Ishikawa (cell line): ENCODE data around the gene NLRC5.

Experiments used
- CEBPB ChIP-seq: IDR thresholded peaks from 2 replicates; pipeline ENCODE4 v1.6.1; 2012
- CREB1 ChIP-seq: IDR thresholded peaks from 2 replicates; pipeline ENCODE4 v1.6.1; 2012; ENCODE audit warnings: low read depth
- EP300 ChIP-seq: IDR thresholded peaks from 2 replicates; pipeline ENCODE4 v1.6.1; 2012; ENCODE audit warnings: borderline replicate concordance
- RAD21 ChIP-seq: IDR thresholded peaks from 2 replicates; pipeline ENCODE4 v1.6.1; 2012; ENCODE audit warnings: low read depth
- TAF1 ChIP-seq: IDR thresholded peaks from 2 replicates; pipeline ENCODE4 v1.6.1; 2012; ENCODE audit warnings: low read depth, mild to moderate bottlenecking
- TEAD4 ChIP-seq: IDR thresholded peaks from 2 replicates; pipeline ENCODE4 v1.6.1; 2012
- USF1 ChIP-seq: IDR thresholded peaks from 2 replicates; pipeline ENCODE4 v1.6.1; 2012
- ZBTB7A ChIP-seq: IDR thresholded peaks from 2 replicates; pipeline ENCODE4 v1.6.1; 2012; ENCODE audit warnings: low read depth
- TF ChIP-seq, protein P1 (sequence below): IDR thresholded peaks from 2 replicates; pipeline ENCODE4 v1.6.1; 2012

DNA sequence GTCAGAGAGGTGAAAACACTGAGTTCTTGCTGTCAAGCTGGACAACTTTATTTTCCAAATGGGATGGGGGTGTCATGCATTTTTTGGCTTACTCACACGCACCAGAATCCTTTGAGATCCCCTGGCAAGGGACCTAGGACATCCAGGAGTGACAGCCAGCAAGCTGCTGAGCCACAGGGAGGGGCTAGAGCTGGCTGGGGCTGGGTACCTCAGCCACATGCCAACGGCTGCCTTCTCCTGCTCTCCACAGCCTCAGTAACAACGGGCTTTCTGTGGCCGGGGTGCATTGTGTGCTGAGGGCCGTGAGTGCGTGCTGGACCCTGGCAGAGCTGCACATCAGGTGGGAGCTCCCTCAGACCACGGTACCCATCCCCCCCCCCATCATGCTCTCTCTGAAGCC lies 47.6 kb downstream of the NLRC5 start:
- TF ChIP-seq CREB1 (no peak), TAF1 (no peak), CEBPB (no peak), USF1 (no peak), ZBTB7A (no peak), RAD21 (no peak), EP300 (no peak), TEAD4 (no peak)
- TF ChIP-seq, protein P1, sequence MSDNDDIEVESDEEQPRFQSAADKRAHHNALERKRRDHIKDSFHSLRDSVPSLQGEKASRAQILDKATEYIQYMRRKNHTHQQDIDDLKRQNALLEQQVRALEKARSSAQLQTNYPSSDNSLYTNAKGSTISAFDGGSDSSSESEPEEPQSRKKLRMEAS: no peak
